Prostate gland (tissue), 2 donors: ENCODE data around the gene BACH1.

Experiments
- POLR2A ChIP-seq: fragments of 450-650 bp; IDR thresholded peaks from one replicate; pipeline ENCODE4 v1.6.1; 2016; ENCODE audit warnings: antibody characterized with exemption, mild to moderate bottlenecking
- TF ChIP-seq, protein P1 (sequence below), 4 experiments: fragments of 200-600 bp in 2 of 4; fragments of 450-650 bp in 2 of 4; sonication (generic) in 2 of 4; IDR thresholded peaks; 1 replicate in 3 of 4; 2 replicates in 1 of 4; pipeline ENCODE4 v1.5.1; 2016 to 2019; ENCODE audit warnings: antibody characterized with exemption in 4 of 4, mild to moderate bottlenecking in 2 of 4, moderate library complexity in 2 of 4

DNA sequence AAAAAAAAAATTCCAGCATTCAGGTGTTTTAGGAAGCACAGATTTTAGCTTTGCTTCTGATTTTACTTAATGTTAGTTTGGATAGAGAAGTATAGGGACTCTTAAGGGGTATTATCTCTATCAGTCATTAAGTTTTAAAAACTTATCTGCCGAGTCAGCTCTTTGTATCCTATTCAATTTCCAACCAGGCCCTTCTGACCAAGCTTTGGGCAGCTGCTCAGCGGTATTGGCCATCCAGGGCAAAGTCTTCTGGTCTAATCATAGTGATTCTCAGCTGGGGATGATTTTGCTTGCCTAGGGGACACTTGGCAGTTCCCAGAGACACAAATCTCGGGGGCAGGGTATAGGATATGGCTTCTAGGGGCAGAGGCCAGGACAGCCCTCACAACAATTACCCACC lies 47.6 kb downstream of the BACH1 start:
- TF ChIP-seq, protein P1, sequence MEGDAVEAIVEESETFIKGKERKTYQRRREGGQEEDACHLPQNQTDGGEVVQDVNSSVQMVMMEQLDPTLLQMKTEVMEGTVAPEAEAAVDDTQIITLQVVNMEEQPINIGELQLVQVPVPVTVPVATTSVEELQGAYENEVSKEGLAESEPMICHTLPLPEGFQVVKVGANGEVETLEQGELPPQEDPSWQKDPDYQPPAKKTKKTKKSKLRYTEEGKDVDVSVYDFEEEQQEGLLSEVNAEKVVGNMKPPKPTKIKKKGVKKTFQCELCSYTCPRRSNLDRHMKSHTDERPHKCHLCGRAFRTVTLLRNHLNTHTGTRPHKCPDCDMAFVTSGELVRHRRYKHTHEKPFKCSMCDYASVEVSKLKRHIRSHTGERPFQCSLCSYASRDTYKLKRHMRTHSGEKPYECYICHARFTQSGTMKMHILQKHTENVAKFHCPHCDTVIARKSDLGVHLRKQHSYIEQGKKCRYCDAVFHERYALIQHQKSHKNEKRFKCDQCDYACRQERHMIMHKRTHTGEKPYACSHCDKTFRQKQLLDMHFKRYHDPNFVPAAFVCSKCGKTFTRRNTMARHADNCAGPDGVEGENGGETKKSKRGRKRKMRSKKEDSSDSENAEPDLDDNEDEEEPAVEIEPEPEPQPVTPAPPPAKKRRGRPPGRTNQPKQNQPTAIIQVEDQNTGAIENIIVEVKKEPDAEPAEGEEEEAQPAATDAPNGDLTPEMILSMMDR (IDR thresholded peaks at IDR 0.05) = no peak
- no peak for TF ChIP-seq POLR2A
